Measurements from ENCODE around the gene ATP1B4.
"Not testable (repeated sequence)": the region's sequence is repeated elsewhere in the genome, so short reads cannot be mapped to it uniquely, and the experiment has no call there.

Gene ATP1B4

GRCh38 chrX:120361764-120362305, at the start of gene ATP1B4:
ATP1B4 (plus strand) TSS chrX:120362089; CDS start chrX:120362169, 80 bp downstream.
- no peak for DNase-seq

GRCh38 chrX:120315776-120316175, 46.1 kb upstream of the ATP1B4 start:
- DNase-seq: no peak

GRCh38 chrX:120316587-120317283, 45.2 kb upstream of the ATP1B4 start:
- DNase-seq: no peak

GRCh38 chrX:120318411-120318810, 43.5 kb upstream of the ATP1B4 start:
- DNase-seq: no peak

- DNase-seq: no peak
These were observed 40.2 kb upstream of the ATP1B4 start for GRCh38 chrX:120321520-120322281.

- DNase-seq: no peak
These were observed 30.8 kb upstream of the ATP1B4 start for GRCh38 chrX:120331116-120331515.

GRCh38 chrX:120332394-120332793, 29.5 kb upstream of the ATP1B4 start:
- DNase-seq: no peak

GRCh38 chrX:120334151-120334550, 27.7 kb upstream of the ATP1B4 start:
- no peak for DNase-seq

GRCh38 chrX:120334603-120335002, 27.3 kb upstream of the ATP1B4 start:
- no peak for DNase-seq

GRCh38 chrX:120335289-120335688, 26.6 kb upstream of the ATP1B4 start:
- no peak for DNase-seq

GRCh38 chrX:120336899-120337298, 25.0 kb upstream of the ATP1B4 start:
- DNase-seq: no peak

- DNase-seq: not testable (repeated sequence)
These were observed 17.3 kb upstream of the ATP1B4 start for GRCh38 chrX:120344566-120344965.

- no peak for DNase-seq
These were observed 11.3 kb upstream of the ATP1B4 start for GRCh38 chrX:120350450-120351138.

GRCh38 chrX:120356084-120356483, 5.8 kb upstream of the ATP1B4 start:
- no peak for DNase-seq

GRCh38 chrX:120357186-120357585, 4.7 kb upstream of the ATP1B4 start:
- DNase-seq: no peak

GRCh38 chrX:120358737-120359456, 3.0 kb upstream of the ATP1B4 start:
- DNase-seq: no peak

- DNase-seq: peak in 2 of 4 experiments; percentile 13 to 32
These were observed 3.4 kb downstream of the ATP1B4 start for GRCh38 chrX:120365320-120365719.

- no peak for DNase-seq
These were observed 4.1 kb downstream of the ATP1B4 start for GRCh38 chrX:120365968-120366367.

- DNase-seq: no peak
These were observed 4.9 kb downstream of the ATP1B4 start for GRCh38 chrX:120366794-120367193.

- no peak for DNase-seq
These were observed 5.7 kb downstream of the ATP1B4 start for GRCh38 chrX:120367402-120368109.

- no peak for DNase-seq
These were observed 10.9 kb downstream of the ATP1B4 start for GRCh38 chrX:120372667-120373370.
